A673 (cell line): ENCODE data around the gene FOXF1.

ENCODE experiments used
- EZH2 ChIP-seq: fragments of 200-600 bp; sonication (generic); IDR thresholded peaks from 2 replicates; pipeline ENCODE4 v1.6.1; 2017; ENCODE audit warnings: borderline replicate concordance, low read depth, mild to moderate bottlenecking, mixed read lengths, antibody characterized with exemption, low read length; ENCODE audit not compliant: poor library complexity, severe bottlenecking
- TF ChIP-seq, protein P1 (sequence below): fragments of 300-800, 200-600 bp; sonication (generic); conservative IDR thresholded peaks from 2 replicates; pipeline ENCODE4 v1.5.1; 2017; ENCODE audit warnings: low read depth, mild to moderate bottlenecking, antibody characterized with exemption, low read length, moderate library complexity, mixed read lengths

DNA sequence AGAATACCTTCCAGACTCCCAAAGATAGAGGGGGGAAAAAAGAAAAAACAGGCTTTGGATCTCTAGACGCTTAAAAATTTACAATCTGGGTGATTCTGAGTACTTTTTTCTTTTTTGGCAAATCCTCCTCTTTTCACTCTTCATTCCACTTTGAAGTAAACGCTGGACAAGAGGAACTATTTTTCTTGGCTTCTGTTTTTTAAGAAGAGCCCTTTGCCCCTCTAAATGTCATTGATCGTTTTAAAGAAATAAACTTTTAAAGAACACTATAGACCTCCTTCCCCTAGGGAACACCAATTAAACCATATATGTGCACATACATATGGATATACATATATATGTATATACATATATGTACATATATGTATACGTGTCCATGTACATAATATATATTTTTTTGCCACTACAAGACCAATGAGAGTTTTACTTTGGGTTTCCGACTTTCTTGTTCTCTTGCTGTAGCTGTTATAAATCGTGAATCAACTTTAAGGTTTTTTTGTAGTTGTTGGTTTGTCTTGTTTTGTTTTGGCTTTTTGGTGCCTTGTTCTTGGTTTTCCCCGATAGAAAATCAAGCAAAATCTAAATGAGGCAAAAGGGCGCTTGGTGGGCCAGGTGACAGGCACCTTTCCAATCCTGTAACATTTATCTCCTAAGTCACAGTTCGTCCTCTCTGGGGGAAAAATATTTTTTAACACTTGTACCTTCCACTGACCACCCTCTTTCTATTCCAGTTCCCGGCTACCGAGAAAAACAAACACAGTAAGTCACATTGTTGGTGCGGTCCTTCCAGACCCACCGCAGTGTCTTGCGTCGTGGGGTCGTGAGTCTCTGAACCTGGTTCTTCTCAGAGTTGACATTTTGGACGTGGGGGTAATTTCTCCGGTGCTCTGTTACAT lies 4.4 kb downstream of the FOXF1 start:
- TF ChIP-seq, protein P1, sequence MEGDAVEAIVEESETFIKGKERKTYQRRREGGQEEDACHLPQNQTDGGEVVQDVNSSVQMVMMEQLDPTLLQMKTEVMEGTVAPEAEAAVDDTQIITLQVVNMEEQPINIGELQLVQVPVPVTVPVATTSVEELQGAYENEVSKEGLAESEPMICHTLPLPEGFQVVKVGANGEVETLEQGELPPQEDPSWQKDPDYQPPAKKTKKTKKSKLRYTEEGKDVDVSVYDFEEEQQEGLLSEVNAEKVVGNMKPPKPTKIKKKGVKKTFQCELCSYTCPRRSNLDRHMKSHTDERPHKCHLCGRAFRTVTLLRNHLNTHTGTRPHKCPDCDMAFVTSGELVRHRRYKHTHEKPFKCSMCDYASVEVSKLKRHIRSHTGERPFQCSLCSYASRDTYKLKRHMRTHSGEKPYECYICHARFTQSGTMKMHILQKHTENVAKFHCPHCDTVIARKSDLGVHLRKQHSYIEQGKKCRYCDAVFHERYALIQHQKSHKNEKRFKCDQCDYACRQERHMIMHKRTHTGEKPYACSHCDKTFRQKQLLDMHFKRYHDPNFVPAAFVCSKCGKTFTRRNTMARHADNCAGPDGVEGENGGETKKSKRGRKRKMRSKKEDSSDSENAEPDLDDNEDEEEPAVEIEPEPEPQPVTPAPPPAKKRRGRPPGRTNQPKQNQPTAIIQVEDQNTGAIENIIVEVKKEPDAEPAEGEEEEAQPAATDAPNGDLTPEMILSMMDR, result no peak
- peak; percentile 82 for TF ChIP-seq EZH2
